ENCODE results near the gene ABLIM1.
A peak's percentile ranks its signal among the peaks of the same experiment; 100 is the strongest.

Gene ABLIM1

DNA sequence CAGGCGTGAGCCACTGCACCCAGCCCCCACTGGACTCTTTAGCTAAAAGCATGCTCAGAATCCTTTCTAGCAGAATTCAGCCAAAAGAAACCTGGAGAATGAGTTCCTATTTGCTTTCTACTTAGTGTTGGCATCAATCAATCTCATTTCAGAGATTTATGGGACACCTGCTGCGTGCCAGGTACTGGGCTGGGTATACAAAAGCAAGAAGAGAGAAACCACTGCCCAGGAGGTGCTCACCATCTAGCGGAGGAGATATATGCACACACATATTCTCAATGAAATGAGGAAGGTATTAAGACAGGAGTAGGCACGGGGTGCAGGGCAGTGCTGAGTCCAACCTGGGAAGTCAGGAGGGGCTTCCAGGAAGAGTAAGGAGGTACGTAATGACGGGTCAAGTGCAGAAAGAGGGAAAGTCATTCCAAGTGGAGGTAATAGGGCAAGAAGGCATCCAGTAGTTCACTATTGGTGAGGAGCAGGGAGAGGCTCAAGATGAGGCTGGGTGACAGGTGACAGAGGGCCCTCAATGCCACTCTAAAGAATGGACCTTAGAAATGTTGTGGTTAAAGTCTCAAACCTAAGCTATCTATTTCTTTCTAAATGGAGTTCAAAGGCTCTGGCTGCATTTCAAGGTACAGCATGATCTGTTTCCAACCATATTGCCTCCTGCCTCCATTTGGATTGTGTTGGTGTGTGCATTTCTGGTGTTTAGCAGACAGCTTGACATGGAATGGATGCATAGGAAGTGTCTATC lies 22.1 kb downstream of the ABLIM1 start:
- H3K4me3 ChIP-seq (ENCODE audit: low read depth in 1 of 2, low read length in 2 of 2): no peak overlapping the region
- no peaks in the 10 kb centered on the region for H3K36me3 ChIP-seq (ENCODE audit: control insufficient read depth in 1 of 2, insufficient read depth in 2 of 2, low read length in 2 of 2)
- peaks cover 8 to 9% of the 10 kb centered on the region in 2 donors for H3K27me3 ChIP-seq (ENCODE audit: control insufficient read depth in 1 of 2, insufficient read depth in 2 of 2, low read length in 2 of 2)
- no peak overlapping the region for H3K9ac ChIP-seq (ENCODE audit: low read depth in 1 of 2, low read length in 2 of 2)
- H3K4me1 ChIP-seq (ENCODE audit: control insufficient read depth in 1 of 2, insufficient read depth in 2 of 2, low read length in 2 of 2): peaks cover 15 to 21% of the 10 kb centered on the region in 2 donors
- no peak overlapping the region for H3K27ac ChIP-seq (ENCODE audit: low read depth, low read length)
- H3K9me3 ChIP-seq (ENCODE audit: control insufficient read depth in 1 of 2, low read length in 2 of 2): no peaks in the 10 kb centered on the region

DNA sequence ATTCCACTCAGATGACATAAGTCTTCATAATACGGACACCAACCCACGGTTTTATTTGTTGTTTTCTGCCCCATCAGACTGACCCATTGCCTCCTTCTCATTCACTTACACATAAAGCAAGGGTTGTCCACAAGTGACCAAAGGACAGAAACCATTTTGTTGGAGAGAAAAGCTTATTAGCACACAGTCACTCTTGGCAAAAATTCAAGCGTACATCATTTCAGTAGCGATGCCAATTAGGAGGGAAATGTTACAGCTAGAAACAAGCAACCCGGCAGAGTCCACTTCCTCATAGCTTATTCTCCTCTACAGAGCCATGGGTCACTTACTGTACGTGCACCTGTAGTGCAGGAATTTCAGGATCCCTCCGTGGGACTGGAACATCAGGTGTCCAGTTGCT lies 23.0 kb downstream of the ABLIM1 start:
- H3K27ac ChIP-seq (ENCODE audit: low read depth, low read length): no peak overlapping the region
- H3K36me3 ChIP-seq (ENCODE audit: control insufficient read depth in 1 of 2, insufficient read depth in 2 of 2, low read length in 2 of 2): no peaks in the 10 kb centered on the region
- peaks cover 17 to 21% of the 10 kb centered on the region in 2 donors for H3K4me1 ChIP-seq (ENCODE audit: control insufficient read depth in 1 of 2, insufficient read depth in 2 of 2, low read length in 2 of 2)
- no peaks in the 10 kb centered on the region for H3K9me3 ChIP-seq (ENCODE audit: control insufficient read depth in 1 of 2, low read length in 2 of 2)
- no peak overlapping the region for H3K9ac ChIP-seq (ENCODE audit: low read depth in 1 of 2, low read length in 2 of 2)
- H3K27me3 ChIP-seq (ENCODE audit: control insufficient read depth in 1 of 2, insufficient read depth in 2 of 2, low read length in 2 of 2): peaks cover 8 to 9% of the 10 kb centered on the region in 2 donors
- H3K4me3 ChIP-seq (ENCODE audit: low read depth in 1 of 2, low read length in 2 of 2): no peak overlapping the region

DNA sequence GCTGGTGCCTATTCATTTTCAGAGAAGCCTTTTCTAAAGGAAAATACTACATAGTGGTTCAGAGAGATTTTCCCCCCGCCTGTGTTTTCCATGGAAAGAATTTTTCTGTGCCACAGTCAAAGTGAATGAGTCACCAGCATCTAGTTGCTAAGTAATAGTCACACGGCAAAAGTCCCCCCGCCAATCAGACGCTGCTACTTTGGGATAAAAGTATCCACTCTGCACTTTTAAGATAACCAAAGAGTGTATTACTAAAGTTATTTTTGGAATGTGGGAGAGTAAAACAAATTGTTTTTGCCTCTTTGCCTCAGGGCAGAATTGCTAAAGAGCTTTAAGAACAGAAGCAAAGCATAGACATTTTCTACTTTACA lies 23.5 kb downstream of the ABLIM1 start:
- H3K4me1 ChIP-seq (ENCODE audit: control insufficient read depth in 1 of 2, insufficient read depth in 2 of 2, low read length in 2 of 2): peaks cover 17 to 21% of the 10 kb centered on the region in 2 donors
- no peak overlapping the region for H3K9ac ChIP-seq (ENCODE audit: low read depth in 1 of 2, low read length in 2 of 2)
- H3K27ac ChIP-seq (ENCODE audit: low read depth, low read length): no peak overlapping the region

DNA sequence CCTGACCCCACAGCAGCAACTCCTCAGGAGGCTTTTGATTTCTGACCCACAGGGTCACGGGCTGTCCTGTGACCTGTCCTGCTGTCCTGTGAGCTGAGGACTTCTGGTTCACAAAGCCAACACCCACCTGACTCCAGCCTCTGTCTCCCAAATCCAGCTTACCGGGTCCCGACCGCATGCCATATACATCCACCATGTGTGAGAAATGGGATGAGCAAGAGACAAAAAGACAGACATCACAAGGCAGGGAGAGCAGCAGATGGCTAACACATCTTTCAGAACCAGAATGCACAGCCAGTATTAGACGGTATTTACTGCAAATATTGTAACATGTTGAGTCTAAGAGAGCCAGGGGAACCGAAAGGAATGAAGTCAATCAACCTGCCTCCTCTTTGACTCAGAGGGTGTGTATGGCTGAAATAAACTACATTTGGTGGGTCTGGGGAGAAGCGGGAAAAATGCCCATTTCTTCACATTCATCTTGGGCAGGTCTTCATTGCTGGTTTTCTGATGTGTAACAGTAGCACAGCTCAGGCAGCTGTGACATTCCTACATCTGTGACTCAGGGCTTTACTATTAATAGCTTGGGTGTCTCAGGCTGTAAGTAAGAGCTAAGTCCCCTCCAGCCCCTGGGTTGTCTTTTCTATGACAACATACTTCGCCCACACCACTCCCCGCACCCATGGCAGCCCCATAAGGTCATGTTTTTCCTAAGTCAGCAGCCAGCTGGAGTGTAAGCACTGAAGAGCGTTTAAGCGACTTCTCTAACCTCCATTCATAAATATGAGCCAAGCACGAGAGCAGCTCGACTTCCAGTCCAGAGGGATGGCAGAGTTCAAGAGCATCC lies 25.0 kb downstream of the ABLIM1 start:
- H3K4me1 ChIP-seq (ENCODE audit: control insufficient read depth in 1 of 2, insufficient read depth in 2 of 2, low read length in 2 of 2): peaks cover 17 to 21% of the 10 kb centered on the region in 2 donors
- peak overlapping the region; percentile 17 for H3K27ac ChIP-seq (ENCODE audit: low read depth, low read length)
- peak overlapping the region in 1 of 2 donors; percentile 77 for H3K4me3 ChIP-seq (ENCODE audit: low read depth in 1 of 2, low read length in 2 of 2)
- H3K9me3 ChIP-seq (ENCODE audit: control insufficient read depth in 1 of 2, low read length in 2 of 2): no peaks in the 10 kb centered on the region
- H3K36me3 ChIP-seq (ENCODE audit: control insufficient read depth in 1 of 2, insufficient read depth in 2 of 2, low read length in 2 of 2): no peaks in the 10 kb centered on the region
- H3K27me3 ChIP-seq (ENCODE audit: control insufficient read depth in 1 of 2, insufficient read depth in 2 of 2, low read length in 2 of 2): peaks cover 8 to 9% of the 10 kb centered on the region in 2 donors
- H3K9ac ChIP-seq (ENCODE audit: low read depth in 1 of 2, low read length in 2 of 2): no peak overlapping the region

More for the DNA sequence above, 23.5 kb downstream of the ABLIM1 start:
- Histone ChIP-seq H3K36me3 (ENCODE audit: control insufficient read depth in 1 of 2, insufficient read depth in 2 of 2, low read length in 2 of 2) (no peaks in the 10 kb centered on the region), H3K4me3 (ENCODE audit: low read depth in 1 of 2, low read length in 2 of 2) (no peak overlapping the region), H3K9me3 (ENCODE audit: control insufficient read depth in 1 of 2, low read length in 2 of 2) (no peaks in the 10 kb centered on the region), H3K27me3 (ENCODE audit: control insufficient read depth in 1 of 2, insufficient read depth in 2 of 2, low read length in 2 of 2) (peaks cover 8 to 9% of the 10 kb centered on the region in 2 donors)

DNA sequence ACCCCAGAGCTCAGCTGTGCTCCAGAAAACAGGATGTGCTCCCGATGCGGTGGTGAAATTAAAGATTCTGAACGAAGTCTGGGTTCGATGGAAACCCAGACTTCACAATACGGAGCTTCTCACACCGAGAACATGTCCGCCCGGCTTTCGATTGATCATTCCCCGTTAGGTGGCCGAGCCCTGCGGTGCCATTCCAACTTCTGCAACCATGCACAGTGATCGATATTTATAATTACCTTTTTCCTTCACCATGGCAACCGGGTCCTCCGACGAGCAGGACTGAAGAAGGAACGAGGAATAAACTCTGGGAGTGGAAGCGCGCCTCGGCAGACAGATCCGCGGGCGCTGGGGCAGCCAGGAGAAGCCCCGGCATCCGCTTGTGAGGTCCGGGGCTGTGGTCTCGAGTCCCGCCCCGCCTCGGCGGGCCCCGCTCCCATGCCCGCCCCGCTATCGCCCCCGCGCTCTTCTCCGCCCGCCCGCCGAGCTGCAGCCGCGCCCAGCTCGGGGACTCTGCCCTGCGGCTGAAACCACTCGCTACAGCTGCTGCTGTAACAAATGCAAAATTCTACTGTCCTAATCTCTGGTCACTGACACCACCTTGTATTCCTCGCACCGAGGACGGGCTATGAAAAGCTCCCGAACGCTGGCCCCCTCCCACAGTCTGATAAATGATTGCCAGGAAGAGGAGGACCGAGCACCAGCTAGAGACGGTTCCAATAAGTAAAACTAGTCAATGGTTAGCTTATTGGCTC lies 26.2 kb downstream of the ABLIM1 start:
- Histone ChIP-seq H3K4me3 (ENCODE audit: low read depth in 1 of 2, low read length in 2 of 2) (peak overlapping the region; percentile 77 to 78), H3K36me3 (ENCODE audit: control insufficient read depth in 1 of 2, insufficient read depth in 2 of 2, low read length in 2 of 2) (no peaks in the 10 kb centered on the region), H3K9ac (ENCODE audit: low read depth in 1 of 2, low read length in 2 of 2) (peak overlapping the region; percentile 62 to 66), H3K4me1 (ENCODE audit: control insufficient read depth in 1 of 2, insufficient read depth in 2 of 2, low read length in 2 of 2) (peaks cover 17 to 21% of the 10 kb centered on the region in 2 donors), H3K9me3 (ENCODE audit: control insufficient read depth in 1 of 2, low read length in 2 of 2) (no peaks in the 10 kb centered on the region), H3K27ac (ENCODE audit: low read depth, low read length) (peak overlapping the region; percentile 42), H3K27me3 (ENCODE audit: control insufficient read depth in 1 of 2, insufficient read depth in 2 of 2, low read length in 2 of 2) (peaks cover 8 to 9% of the 10 kb centered on the region in 2 donors)

DNA sequence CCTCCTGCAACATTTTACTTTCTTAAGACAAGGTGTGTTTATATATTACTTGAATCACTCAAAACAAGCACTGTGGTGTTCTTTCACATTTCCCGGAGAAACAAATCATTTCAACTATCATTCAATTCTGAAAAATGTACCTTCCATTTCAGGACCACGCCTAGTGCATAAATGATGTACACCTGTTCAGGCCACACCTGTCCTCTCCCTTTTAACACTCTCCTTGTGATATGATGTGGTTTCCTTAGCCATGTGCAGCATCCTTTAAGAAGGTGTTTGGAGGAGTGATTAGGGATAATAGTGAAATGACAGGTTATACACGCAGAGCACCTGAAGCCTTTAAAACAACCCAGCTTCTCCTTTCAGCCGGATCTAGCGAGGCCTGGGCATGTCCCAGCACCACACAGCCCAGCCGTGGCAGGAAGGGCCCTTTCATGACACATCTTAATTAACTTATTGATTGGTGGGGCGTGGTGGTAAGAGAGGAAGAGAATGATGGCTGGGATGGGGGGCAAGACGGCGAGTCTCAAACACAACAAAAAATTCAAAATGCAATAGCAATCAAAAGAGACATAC lies 26.9 kb downstream of the ABLIM1 start:
- Histone ChIP-seq H3K9ac (ENCODE audit: low read depth in 1 of 2, low read length in 2 of 2) (peak overlapping the region in 1 of 2 donors; percentile 62), H3K27ac (ENCODE audit: low read depth, low read length) (peak overlapping the region; percentile 42), H3K4me1 (ENCODE audit: control insufficient read depth in 1 of 2, insufficient read depth in 2 of 2, low read length in 2 of 2) (peaks cover 17 to 21% of the 10 kb centered on the region in 2 donors), H3K27me3 (ENCODE audit: control insufficient read depth in 1 of 2, insufficient read depth in 2 of 2, low read length in 2 of 2) (peaks cover 8 to 9% of the 10 kb centered on the region in 2 donors), H3K36me3 (ENCODE audit: control insufficient read depth in 1 of 2, insufficient read depth in 2 of 2, low read length in 2 of 2) (no peaks in the 10 kb centered on the region), H3K4me3 (ENCODE audit: low read depth in 1 of 2, low read length in 2 of 2) (peak overlapping the region; percentile 77 to 78), H3K9me3 (ENCODE audit: control insufficient read depth in 1 of 2, low read length in 2 of 2) (no peaks in the 10 kb centered on the region)

DNA sequence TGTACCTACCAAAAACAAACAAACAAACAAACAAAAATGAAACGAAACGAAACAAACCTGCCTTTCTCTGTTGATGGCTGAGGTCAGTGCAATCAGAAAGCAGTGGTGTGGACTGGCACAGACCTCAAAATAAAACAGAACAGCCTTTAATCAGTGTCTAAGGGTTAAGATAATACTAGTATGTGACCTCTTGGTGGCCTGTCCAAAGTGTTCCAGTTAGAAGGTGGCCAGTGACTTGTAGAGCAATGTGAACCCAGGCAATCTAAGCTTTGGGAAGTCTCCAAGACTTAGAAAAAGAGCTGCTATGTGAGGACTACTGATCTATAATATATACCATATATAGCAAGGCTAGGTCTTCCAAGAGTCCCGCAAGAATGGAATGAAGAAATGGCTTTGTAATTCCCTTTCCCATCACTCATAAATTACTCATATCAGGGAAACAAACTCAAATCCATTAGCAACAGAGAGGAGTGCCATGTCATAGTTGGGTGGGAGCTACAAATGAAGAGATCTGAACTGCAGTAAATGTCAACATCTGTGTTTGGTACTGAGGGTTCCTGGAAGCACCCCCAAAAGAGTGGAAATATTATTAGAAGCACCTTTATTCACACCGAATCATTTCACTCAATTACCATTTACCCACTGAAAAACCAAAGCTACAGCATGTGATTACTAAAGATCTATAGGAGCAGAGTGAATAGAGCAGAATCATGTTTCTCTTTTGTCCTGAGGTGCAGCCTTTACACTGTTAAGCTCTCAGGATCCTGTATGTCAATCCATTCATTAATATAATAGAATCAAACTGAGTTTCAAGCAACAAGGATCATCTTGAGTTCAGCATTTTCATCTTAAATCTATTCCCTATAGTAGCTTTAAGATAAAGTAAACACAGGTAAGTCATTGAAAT lies 28.0 kb downstream of the ABLIM1 start:
- Histone ChIP-seq H3K9me3 (ENCODE audit: control insufficient read depth in 1 of 2, low read length in 2 of 2) (no peaks in the 10 kb centered on the region), H3K4me3 (ENCODE audit: low read depth in 1 of 2, low read length in 2 of 2) (no peak overlapping the region), H3K4me1 (ENCODE audit: control insufficient read depth in 1 of 2, insufficient read depth in 2 of 2, low read length in 2 of 2) (peaks cover 17 to 21% of the 10 kb centered on the region in 2 donors), H3K27ac (ENCODE audit: low read depth, low read length) (no peak overlapping the region), H3K36me3 (ENCODE audit: control insufficient read depth in 1 of 2, insufficient read depth in 2 of 2, low read length in 2 of 2) (no peaks in the 10 kb centered on the region), H3K27me3 (ENCODE audit: control insufficient read depth in 1 of 2, insufficient read depth in 2 of 2, low read length in 2 of 2) (peaks cover 8 to 9% of the 10 kb centered on the region in 2 donors), H3K9ac (ENCODE audit: low read depth in 1 of 2, low read length in 2 of 2) (no peak overlapping the region)

DNA sequence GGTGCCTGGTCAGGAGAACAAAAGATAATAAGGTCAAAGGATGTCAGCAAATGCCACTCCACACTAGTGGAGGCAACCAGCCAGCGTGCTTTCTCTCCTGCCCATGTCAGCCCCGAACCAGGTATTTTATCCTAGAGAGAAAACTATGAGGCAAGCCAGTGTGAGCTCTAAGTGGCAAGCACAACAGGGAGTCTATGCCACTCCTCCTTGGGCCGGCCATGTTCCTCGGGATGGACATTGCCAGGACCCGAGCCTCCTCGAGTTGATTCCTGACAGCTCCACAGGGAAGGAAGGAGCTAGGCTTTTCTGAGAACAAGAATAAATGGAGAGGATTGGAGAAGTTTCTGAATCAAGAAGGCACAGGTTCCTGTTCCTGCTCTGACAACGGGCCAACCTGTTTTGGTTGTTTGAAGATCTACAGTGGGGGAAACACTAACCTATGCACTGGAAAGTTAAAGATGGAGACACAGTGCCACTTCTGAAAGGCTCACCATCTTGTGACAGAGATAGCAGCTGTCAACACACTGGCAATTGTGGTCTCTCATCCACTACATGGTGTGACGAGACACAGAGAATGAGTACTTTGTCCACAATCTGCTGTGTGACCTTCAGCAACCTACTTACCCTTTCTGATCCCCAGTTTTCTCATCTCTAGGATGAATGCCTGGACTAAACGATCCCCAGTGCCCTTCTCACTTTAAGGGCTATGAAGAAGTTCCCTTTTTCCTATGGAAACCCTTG lies 28.8 kb downstream of the ABLIM1 start:
- Histone ChIP-seq H3K27ac (ENCODE audit: low read depth, low read length) (no peak overlapping the region), H3K9ac (ENCODE audit: low read depth in 1 of 2, low read length in 2 of 2) (no peak overlapping the region), H3K4me3 (ENCODE audit: low read depth in 1 of 2, low read length in 2 of 2) (no peak overlapping the region), H3K9me3 (ENCODE audit: control insufficient read depth in 1 of 2, low read length in 2 of 2) (no peaks in the 10 kb centered on the region), H3K4me1 (ENCODE audit: control insufficient read depth in 1 of 2, insufficient read depth in 2 of 2, low read length in 2 of 2) (peaks cover 17 to 21% of the 10 kb centered on the region in 2 donors), H3K27me3 (ENCODE audit: control insufficient read depth in 1 of 2, insufficient read depth in 2 of 2, low read length in 2 of 2) (peaks cover 8 to 9% of the 10 kb centered on the region in 2 donors), H3K36me3 (ENCODE audit: control insufficient read depth in 1 of 2, insufficient read depth in 2 of 2, low read length in 2 of 2) (no peaks in the 10 kb centered on the region)
